IPS DF 6.9 (cell line): ENCODE data around the gene WRNIP1.

ENCODE experiments used
- DNase-seq: peaks from one replicate; pipeline ENCODE4 v3.0.0-alpha.2; 2013; ENCODE audit warnings: low read depth, low spot score
- H3K27ac ChIP-seq: one replicate; pipeline ENCODE4 v1.5.1; 2013; ENCODE audit warnings: low read length, control low read depth
- H3K27me3 ChIP-seq: 2 replicates; pipeline ENCODE4 v1.6.1; 2013; ENCODE audit warnings: mild to moderate bottlenecking, low read length; ENCODE audit not compliant: control insufficient read depth, insufficient read depth
- H3K36me3 ChIP-seq: 2 replicates; pipeline ENCODE4 v1.6.1; 2013; ENCODE audit warnings: low read length; ENCODE audit not compliant: control insufficient read depth, insufficient read depth
- H3K4me1 ChIP-seq: 2 replicates; pipeline ENCODE4 v1.6.1; 2013; ENCODE audit warnings: low read length; ENCODE audit not compliant: control insufficient read depth, insufficient read depth
- H3K4me3 ChIP-seq: 2 replicates; pipeline ENCODE4 v1.5.1; 2013; ENCODE audit warnings: mild to moderate bottlenecking, low read length
- H3K9me3 ChIP-seq: 2 replicates; pipeline ENCODE4 v1.6.1; 2013; ENCODE audit warnings: low read length, inconsistent platforms; ENCODE audit not compliant: control insufficient read depth, insufficient read depth
- WGBS: extraction: QIAGEN DNeasy Blood & Tissue Kit; methylation state at CpG from one replicate; pipeline ENCODE4 v1.1.7; 2013; ENCODE audit warnings: mixed read lengths, missing lambda C conversion rate; ENCODE audit not compliant: insufficient read length, insufficient coverage; 5-methylcytosine and 5-hydroxymethylcytosine counted together

Gene WRNIP1

DNA sequence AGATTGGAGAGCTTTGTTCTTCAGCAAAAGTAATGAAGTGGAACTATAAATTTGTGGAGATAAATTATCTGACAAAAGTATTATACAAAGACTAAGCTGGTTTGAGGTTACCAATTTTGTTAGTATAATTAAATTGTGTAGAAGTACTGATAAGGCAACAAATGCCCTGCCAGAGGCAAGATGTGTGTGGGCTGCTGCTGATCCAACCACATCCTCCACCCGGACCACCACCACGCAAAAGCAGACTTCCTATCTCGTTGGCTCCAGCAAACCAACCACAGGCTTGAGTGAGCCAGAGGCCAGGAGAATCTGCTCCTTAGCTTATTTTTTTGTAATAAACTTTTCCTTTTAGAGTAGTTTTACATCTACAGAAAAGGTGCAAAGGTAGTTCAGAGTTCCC, 13.3 kb upstream of the WRNIP1 start:
- Histone ChIP-seq H3K9me3 (no peaks in the 10 kb centered on the region), H3K36me3 (no peaks in the 10 kb centered on the region), H3K4me3 (no peak overlapping the region), H3K27ac (no peak overlapping the region), H3K4me1 (no peaks in the 10 kb centered on the region), H3K27me3 (no peaks in the 10 kb centered on the region)
- no peak for DNase-seq
- no CpG with 5 or more reads among the region's 3 CpGs for WGBS

GRCh38 chr6:2752477-2753109, 12.6 kb upstream of the WRNIP1 start:
- H3K27me3 ChIP-seq: no peaks in the 10 kb centered on the region
- no peaks in the 10 kb centered on the region for H3K4me1 ChIP-seq
- no peaks in the 10 kb centered on the region for H3K36me3 ChIP-seq
- H3K27ac ChIP-seq: no peak overlapping the region
- DNase-seq: no peak
- WGBS: no CpG with 5 or more reads among the region's 5 CpGs
- H3K9me3 ChIP-seq: no peaks in the 10 kb centered on the region
- no peak overlapping the region for H3K4me3 ChIP-seq

- WGBS: no CpG with 5 or more reads among the region's 7 CpGs
Observed at GRCh38 chr6:2753110-2753489, 12.1 kb upstream of the WRNIP1 start.

GRCh38 chr6:2753743-2754142, 11.4 kb upstream of the WRNIP1 start:
- H3K36me3 ChIP-seq: no peaks in the 10 kb centered on the region
- no peak overlapping the region for H3K27ac ChIP-seq
- no peaks in the 10 kb centered on the region for H3K27me3 ChIP-seq
- no peak for DNase-seq
- H3K4me3 ChIP-seq: no peak overlapping the region
- H3K9me3 ChIP-seq: no peaks in the 10 kb centered on the region
- no peaks in the 10 kb centered on the region for H3K4me1 ChIP-seq

More at GRCh38 chr6:2753110-2753489, 12.1 kb upstream of the WRNIP1 start:
- Histone ChIP-seq H3K4me3 (no peak overlapping the region), H3K4me1 (no peaks in the 10 kb centered on the region), H3K27me3 (no peaks in the 10 kb centered on the region), H3K36me3 (no peaks in the 10 kb centered on the region), H3K9me3 (no peaks in the 10 kb centered on the region), H3K27ac (no peak overlapping the region)
- DNase-seq: no peak

GRCh38 chr6:2754393-2754792, 10.8 kb upstream of the WRNIP1 start:
- no peak for DNase-seq
- no peak overlapping the region for H3K27ac ChIP-seq
- H3K4me3 ChIP-seq: no peak overlapping the region
- H3K9me3 ChIP-seq: no peaks in the 10 kb centered on the region
- no peaks in the 10 kb centered on the region for H3K36me3 ChIP-seq
- no peaks in the 10 kb centered on the region for H3K4me1 ChIP-seq
- H3K27me3 ChIP-seq: no peaks in the 10 kb centered on the region
- no CpG with 5 or more reads among the region's 3 CpGs for WGBS

GRCh38 chr6:2754911-2755310, 10.3 kb upstream of the WRNIP1 start:
- WGBS: no CpG with 5 or more reads among the region's 1 CpG
- H3K9me3 ChIP-seq: no peaks in the 10 kb centered on the region
- H3K27me3 ChIP-seq: no peaks in the 10 kb centered on the region
- H3K36me3 ChIP-seq: no peaks in the 10 kb centered on the region
- no peak overlapping the region for H3K27ac ChIP-seq
- no peaks in the 10 kb centered on the region for H3K4me1 ChIP-seq
- H3K4me3 ChIP-seq: no peak overlapping the region
- no peak for DNase-seq

DNA sequence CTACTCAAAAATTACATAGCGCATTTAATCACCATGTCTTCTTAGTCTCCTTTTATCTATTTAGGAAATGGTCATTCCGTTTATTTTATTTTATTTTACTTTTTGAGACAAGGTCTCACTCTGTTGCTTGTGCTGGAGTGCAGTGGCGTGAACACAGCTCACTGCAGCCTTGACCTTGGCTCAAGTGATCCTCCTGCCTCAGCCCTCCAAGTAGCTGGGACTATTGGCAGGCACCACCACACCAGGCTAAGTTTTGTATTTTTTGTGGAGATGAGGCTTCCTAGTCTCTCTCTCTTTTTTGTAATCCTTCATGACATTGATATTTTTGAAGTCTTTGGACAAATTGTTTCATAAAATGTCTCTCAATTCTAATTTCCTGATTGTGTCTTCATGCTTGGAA, 9.7 kb upstream of the WRNIP1 start:
- DNase-seq: no peak
- Histone ChIP-seq H3K4me1 (no peaks in the 10 kb centered on the region), H3K27ac (no peak overlapping the region), H3K9me3 (no peaks in the 10 kb centered on the region), H3K36me3 (no peaks in the 10 kb centered on the region), H3K4me3 (no peak overlapping the region), H3K27me3 (no peaks in the 10 kb centered on the region)
- no CpG with 5 or more reads among the region's 3 CpGs for WGBS

DNA sequence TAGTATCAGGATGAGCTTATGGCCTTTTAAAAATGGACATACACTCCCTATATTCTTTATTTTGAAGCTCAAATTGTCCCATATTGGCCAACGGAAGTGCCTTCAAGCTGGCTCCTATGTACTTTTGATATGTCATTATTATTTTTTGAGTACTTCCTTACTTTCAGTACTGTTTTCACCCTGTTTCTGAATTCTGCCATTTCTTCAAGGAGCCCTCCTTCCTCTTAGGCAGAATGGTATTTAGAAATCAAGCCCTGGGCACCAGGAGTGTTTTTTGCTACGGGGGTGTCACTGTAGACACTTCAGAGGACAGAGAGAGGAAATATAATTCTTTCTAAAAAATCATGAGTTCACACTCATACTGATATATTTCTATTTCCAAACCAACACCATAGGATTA, 9.0 kb upstream of the WRNIP1 start:
- no CpG with 5 or more reads among the region's 2 CpGs for WGBS
- no peaks in the 10 kb centered on the region for H3K27me3 ChIP-seq
- no peaks in the 10 kb centered on the region for H3K9me3 ChIP-seq
- DNase-seq: no peak
- no peaks in the 10 kb centered on the region for H3K36me3 ChIP-seq
- no peak overlapping the region for H3K27ac ChIP-seq
- no peaks in the 10 kb centered on the region for H3K4me1 ChIP-seq
- no peak overlapping the region for H3K4me3 ChIP-seq

DNA sequence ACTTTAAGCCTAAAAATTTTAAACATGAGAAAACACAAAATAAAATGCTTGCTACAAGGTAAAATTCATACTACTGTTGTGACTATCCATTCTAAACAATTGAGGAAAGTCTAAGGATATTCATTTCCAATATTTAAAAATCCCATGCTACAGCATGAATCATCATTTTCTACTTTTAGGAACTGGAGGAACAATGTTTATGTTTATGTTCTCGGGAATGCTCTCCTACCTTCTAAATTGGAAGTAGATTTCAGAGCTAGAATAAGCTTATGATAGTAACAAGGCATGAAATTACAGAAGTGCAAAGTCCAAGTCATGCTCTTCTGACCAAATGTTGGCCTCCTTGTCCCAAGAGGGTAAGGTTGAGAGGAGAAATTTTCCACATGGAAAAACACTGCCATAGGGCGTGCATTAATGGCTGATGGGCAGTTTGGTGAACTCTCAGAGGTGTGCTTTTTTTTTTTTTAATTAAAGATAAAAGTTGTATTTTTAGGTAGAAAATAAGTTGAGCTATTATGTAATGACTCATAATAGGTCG, 8.4 kb upstream of the WRNIP1 start:
- no peak overlapping the region for H3K4me3 ChIP-seq
- 100% methylated on average over 1 of the region's 3 CpGs for WGBS
- H3K27me3 ChIP-seq: no peaks in the 10 kb centered on the region
- DNase-seq: no peak
- H3K4me1 ChIP-seq: no peaks in the 10 kb centered on the region
- H3K36me3 ChIP-seq: no peaks in the 10 kb centered on the region
- no peaks in the 10 kb centered on the region for H3K9me3 ChIP-seq
- no peak overlapping the region for H3K27ac ChIP-seq

- no CpG with 5 or more reads among the region's 3 CpGs for WGBS
- no peaks in the 10 kb centered on the region for H3K27me3 ChIP-seq
- no peak for DNase-seq
- H3K27ac ChIP-seq: no peak overlapping the region
- no peaks in the 10 kb centered on the region for H3K4me1 ChIP-seq
- no peaks in the 10 kb centered on the region for H3K9me3 ChIP-seq
- H3K4me3 ChIP-seq: no peak overlapping the region
- H3K36me3 ChIP-seq: no peaks in the 10 kb centered on the region
Observed at GRCh38 chr6:2758980-2759379, 6.2 kb upstream of the WRNIP1 start.
